NT2/D1 (cell line): ENCODE data around the gene TK2.
A peak's percentile ranks its signal among the peaks of the same experiment; 100 is the strongest.
"Not testable (repeated sequence)": the region's sequence is repeated elsewhere in the genome, so short reads cannot be mapped to it uniquely, and the experiment has no call there.

Experiments used
- DNase-seq: peaks from one replicate; pipeline ENCODE4 v3.0.0-alpha.2; 2011; ENCODE audit warnings: low read depth, low spot score
- H3K27me3 ChIP-seq: 2 replicates; pipeline ENCODE4 v1.6.0; 2011; ENCODE audit warnings: mild to moderate bottlenecking; ENCODE audit not compliant: insufficient read length, insufficient read depth
- H3K36me3 ChIP-seq: 2 replicates; pipeline ENCODE4 v1.6.1; 2011; ENCODE audit warnings: mild to moderate bottlenecking, low read length, mixed read lengths; ENCODE audit not compliant: insufficient read depth, insufficient read length
- H3K4me1 ChIP-seq: 2 replicates; pipeline ENCODE4 v1.5.1; 2011; ENCODE audit not compliant: insufficient read depth, insufficient read length
- H3K4me3 ChIP-seq: 2 replicates; pipeline ENCODE4 v1.5.1; 2011; ENCODE audit warnings: low read depth; ENCODE audit not compliant: insufficient read length
- H3K9ac ChIP-seq: 2 replicates; pipeline ENCODE4 v1.6.0; 2011; ENCODE audit warnings: low read depth; ENCODE audit not compliant: insufficient read length
- H3K9me3 ChIP-seq: 2 replicates; pipeline ENCODE4 v1.5.1; 2011; ENCODE audit warnings: mild to moderate bottlenecking, low read length; ENCODE audit not compliant: insufficient read depth
- SUZ12 ChIP-seq: IDR thresholded peaks from 2 replicates; pipeline ENCODE4 v1.6.1; 2011; ENCODE audit not compliant: insufficient read length, insufficient read depth; ENCODE audit errors: extremely low read depth
- YY1 ChIP-seq: IDR thresholded peaks from 2 replicates; pipeline ENCODE4 v1.6.1; 2011; ENCODE audit not compliant: insufficient read length, insufficient read depth
- ZNF274 ChIP-seq: IDR thresholded peaks from 2 replicates; pipeline ENCODE4 v1.6.1; 2011; ENCODE audit warnings: mild to moderate bottlenecking, low read depth, low read length

The TK2 gene

DNA sequence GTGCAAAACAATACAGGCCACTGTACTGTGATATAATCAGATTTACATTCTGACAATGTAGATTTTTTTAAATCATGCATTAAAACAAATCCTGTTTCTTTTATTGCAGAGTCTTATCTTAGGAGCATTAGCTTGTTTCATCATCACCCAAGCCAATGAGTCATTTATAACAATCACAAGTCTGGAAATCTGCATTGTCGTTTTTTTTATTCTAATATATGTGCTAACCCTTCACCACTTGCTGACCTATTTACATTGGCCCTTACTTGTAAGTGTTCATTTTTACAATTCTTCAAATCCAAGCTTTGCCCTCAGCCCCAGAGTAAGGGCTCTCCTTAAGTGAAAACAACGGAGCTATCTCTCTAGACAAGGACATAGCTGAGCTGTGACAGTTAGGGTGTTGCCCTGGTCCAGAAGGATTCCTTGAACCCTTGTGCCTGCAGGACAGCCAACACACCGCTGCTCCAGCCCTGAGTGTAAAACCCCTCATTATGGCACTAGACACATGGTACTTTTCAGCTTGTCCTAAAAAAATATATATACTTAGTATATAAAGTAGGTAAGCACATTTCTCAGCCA is 20.0 kb upstream of the TK2 start:
- no peak for TF ChIP-seq YY1
- TF ChIP-seq SUZ12: no peak
- no peak for TF ChIP-seq ZNF274
- no peaks in the 10 kb centered on the region for H3K9me3 ChIP-seq
- no peaks in the 10 kb centered on the region for H3K4me1 ChIP-seq
- H3K27me3 ChIP-seq: peaks cover 32% of the 10 kb centered on the region
- no peak overlapping the region for H3K9ac ChIP-seq
- H3K4me3 ChIP-seq: no peak overlapping the region
- H3K36me3 ChIP-seq: no peaks in the 10 kb centered on the region
- no peak for DNase-seq

DNA sequence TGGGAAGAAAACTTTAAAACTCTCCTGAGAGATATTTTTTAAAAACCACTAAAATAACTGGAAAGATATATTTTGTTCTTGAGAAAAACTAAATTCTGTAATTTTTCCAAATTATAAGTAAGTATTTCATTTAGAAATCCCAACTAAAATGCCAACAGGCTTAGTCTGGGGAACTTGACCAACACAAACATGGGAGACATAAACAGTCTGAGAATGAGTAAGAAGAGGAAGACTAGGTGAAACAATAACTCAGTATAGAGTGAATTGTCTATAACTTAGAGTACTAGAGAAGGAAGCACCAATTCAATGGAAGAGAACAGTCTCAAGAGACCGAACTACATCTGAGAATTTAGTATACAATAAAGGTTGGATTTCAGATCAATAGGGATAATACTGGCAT is 19.2 kb upstream of the TK2 start:
- TF ChIP-seq YY1 (no peak), ZNF274 (no peak), SUZ12 (no peak)

DNA sequence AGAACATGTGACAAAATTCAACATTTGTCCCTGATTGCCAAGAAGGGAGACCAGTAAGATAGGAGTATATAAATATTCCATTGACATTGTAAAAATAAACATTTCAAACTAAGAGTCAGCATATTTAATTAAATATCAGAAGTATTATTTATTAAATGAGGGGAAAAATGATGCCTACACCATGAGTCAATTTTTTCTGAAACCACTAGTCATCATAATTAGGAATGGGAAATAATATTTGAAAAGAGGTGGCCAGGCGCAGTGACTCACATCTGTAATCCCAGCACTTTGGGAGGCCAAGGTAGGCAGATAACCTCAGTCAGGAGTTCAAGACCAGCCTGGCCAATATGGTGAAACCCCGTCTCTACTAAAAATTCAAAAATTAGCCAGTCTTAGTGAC is 18.4 kb upstream of the TK2 start:
- H3K36me3 ChIP-seq: no peaks in the 10 kb centered on the region
- H3K4me3 ChIP-seq: no peak overlapping the region
- DNase-seq: no peak
- H3K9me3 ChIP-seq: no peaks in the 10 kb centered on the region
- H3K9ac ChIP-seq: no peak overlapping the region
- H3K4me1 ChIP-seq: no peaks in the 10 kb centered on the region
- peaks cover 41% of the 10 kb centered on the region for H3K27me3 ChIP-seq
- TF ChIP-seq YY1: no peak

More for the DNA sequence above, 19.2 kb upstream of the TK2 start:
- H3K9me3 ChIP-seq: no peaks in the 10 kb centered on the region
- H3K4me1 ChIP-seq: no peaks in the 10 kb centered on the region
- H3K9ac ChIP-seq: no peak overlapping the region
- no peak overlapping the region for H3K4me3 ChIP-seq
- H3K36me3 ChIP-seq: no peaks in the 10 kb centered on the region
- no peak for DNase-seq
- peaks cover 35% of the 10 kb centered on the region for H3K27me3 ChIP-seq

DNA sequence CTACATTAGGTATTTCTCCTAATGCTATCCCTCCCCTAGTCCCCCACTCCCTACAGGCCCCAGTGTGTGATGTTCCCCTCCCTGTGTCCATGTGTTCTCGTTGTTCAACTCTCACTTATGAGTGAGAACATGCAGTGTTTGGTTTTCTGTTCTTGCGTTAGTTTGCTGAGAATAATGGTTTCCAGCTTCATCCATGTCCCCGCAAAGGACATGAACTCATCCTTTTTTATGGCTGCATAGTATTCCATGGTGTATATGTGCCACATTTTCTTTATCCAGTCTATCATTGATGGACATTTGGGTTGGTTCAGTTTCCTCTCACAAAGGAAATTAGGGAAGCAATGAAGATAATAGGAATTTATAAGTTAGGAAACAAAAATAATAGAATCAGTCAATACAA is 17.3 kb upstream of the TK2 start:
- H3K4me1 ChIP-seq, H3K4me3 ChIP-seq, H3K9ac ChIP-seq, H3K36me3 ChIP-seq, DNase-seq, H3K9me3 ChIP-seq: not testable (repeated sequence)
- peaks cover 41% of the 10 kb centered on the region for H3K27me3 ChIP-seq

DNA sequence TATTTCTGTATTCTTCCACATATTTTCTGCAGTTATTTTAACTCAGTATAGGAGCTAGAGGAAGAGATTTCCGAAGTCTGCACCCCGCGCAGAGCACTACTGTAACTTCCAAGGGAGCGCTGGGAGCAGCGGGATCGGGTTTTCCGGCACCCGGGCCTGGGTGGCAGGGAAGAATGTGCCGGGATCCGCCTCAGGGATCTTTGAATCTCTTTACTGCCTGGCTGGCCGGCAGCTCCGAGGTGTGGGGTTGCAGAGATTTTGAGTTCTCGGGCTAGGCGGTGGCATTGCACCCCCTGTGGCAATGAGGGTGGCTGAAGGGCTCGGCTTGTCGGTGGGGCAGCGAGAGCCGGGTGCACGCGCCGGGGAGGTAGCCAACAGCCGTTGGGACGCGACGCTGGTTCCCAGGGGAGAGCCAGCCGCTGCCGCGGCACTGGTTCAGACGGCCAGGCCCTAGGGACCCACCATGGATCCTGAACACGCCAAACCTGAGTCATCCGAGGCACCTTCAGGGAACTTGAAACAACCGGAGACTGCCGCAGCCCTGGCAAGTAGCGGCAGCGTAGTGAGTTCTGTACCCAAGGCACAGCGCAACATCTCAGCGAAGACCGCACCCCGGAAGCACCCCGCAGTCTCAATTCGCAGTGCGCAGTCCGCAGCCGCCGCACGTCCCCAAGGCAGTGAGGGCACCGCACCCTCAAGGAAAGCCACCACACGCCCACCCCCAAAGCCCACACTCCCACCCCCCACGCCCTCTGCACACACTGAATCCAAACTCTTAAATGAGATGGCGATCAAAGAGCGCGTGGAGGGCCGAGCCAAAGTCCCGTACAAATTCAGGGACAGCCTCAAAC is 16.4 kb upstream of the TK2 start, which contains the start of gene CMTM1:
Gene CMTM1, plus strand, starts transcription at position 389 of the 851 bp plus-strand sequence. Its CDS starts 75 bp downstream, at position 464.
- DNase-seq: no peak
- Histone ChIP-seq H3K36me3 (no peaks in the 10 kb centered on the region), H3K4me1 (no peaks in the 10 kb centered on the region), H3K9ac (peak within 1 kb of the TSS; percentile 47), H3K27me3 (peaks cover 38% of the 10 kb centered on the region), H3K9me3 (no peaks in the 10 kb centered on the region), H3K4me3 (peak within 1 kb of the TSS; percentile 52)
- TF ChIP-seq SUZ12: no peak

DNA sequence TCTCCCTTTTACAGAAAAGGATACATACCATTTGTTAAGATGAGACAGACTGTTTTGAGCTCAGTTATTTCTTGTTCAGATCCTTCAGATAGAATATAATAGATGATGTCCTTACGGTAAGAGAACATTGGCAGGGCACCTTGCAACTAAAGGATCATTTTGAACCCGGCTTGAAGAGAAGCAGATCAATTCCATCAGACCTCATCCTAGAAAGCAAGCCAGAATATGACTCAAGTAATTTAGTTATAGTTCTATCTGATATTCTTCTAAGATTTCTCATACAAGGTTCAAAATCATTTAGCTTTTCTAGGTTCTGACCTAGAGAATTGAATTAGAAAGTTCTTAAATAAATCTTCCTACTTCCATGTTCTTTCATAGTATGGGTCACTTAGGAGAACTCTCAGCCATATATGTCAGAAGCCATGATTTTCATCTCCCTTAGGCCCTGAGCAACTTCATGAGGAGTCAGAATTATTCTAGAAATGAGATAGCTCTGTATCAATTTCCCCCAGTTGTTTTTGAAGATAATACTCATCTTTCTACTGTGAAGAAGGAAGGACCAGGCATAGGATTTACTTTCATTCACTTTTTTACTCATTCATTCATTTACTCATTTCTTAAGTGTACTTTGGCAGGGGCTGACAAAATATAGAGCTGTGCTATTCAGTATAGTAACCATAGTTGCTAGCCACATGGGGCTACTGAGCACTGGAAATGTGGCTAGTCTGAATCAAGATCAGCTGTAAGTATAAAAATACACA is 13.8 kb upstream of the TK2 start:
- H3K9ac ChIP-seq: no peak overlapping the region
- H3K4me1 ChIP-seq: no peaks in the 10 kb centered on the region
- no peak for DNase-seq
- no peaks in the 10 kb centered on the region for H3K36me3 ChIP-seq
- H3K4me3 ChIP-seq: no peak overlapping the region
- no peak for TF ChIP-seq ZNF274
- TF ChIP-seq SUZ12: no peak
- no peak for TF ChIP-seq YY1
- H3K9me3 ChIP-seq: no peaks in the 10 kb centered on the region
- H3K27me3 ChIP-seq: peaks cover 45% of the 10 kb centered on the region

DNA sequence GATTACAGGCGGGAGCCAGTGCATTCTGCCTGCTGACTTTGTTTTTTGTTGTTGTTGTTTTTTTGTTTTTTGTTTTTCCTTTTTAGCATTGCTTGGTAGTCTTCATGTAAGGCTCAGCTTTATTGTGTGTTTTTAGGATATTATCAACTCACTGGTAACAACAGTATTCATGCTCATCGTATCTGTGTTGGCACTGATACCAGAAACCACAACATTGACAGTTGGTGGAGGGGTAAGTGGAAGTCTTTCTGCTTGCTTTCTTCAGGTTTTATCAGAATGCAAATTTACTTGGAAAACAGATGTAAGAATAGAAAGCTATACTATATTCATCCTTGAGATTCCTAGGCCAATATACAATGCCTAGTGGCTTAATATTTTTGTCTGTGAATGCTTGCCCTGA is 13.1 kb upstream of the TK2 start:
- no peak for DNase-seq
- H3K4me3 ChIP-seq: no peak overlapping the region
- no peak overlapping the region for H3K9ac ChIP-seq
- no peaks in the 10 kb centered on the region for H3K36me3 ChIP-seq
- TF ChIP-seq YY1: no peak
- TF ChIP-seq ZNF274: no peak
- TF ChIP-seq SUZ12: no peak
- H3K4me1 ChIP-seq: no peaks in the 10 kb centered on the region
- peaks cover 45% of the 10 kb centered on the region for H3K27me3 ChIP-seq
- no peaks in the 10 kb centered on the region for H3K9me3 ChIP-seq
